Heart right ventricle (tissue), 16 donors: ENCODE results near the gene NDUFA8. TPM values are rescaled to one million over a fixed set of nuclear protein-coding genes. Genes with fewer than 3 reads are reported as not detected.

Experiments used
- ATAC-seq, 8 donors: fragments of 200-7000 bp; cut with Tn5 transposase; one replicate each; pipeline ENCODE4 v1.9.1; 2020; ENCODE audit warnings: mild to moderate bottlenecking in 8 of 8, moderate library complexity in 8 of 8, moderate number of reproducible peaks in 1 of 8
- DNase-seq, 2 donors: peaks; one replicate each; pipeline ENCODE4 v3.0.0-alpha.2; 2020
- H3K27ac ChIP-seq, 10 donors: fragments of 200-600 bp; sonication (generic) in 2 of 10; one replicate each; pipeline versions ENCODE4 v1.5.0 to v1.8.0; 2020 to 2022; ENCODE audit warnings: mild to moderate bottlenecking in 3 of 10
- H3K27me3 ChIP-seq, 7 donors: fragments of 200-600 bp; one replicate each; pipeline ENCODE4 v1.8.0; 2021 to 2022; ENCODE audit warnings: mild to moderate bottlenecking in 2 of 7
- H3K36me3 ChIP-seq, 9 donors: fragments of 200-600 bp; sonication (generic) in 1 of 9; one replicate each; pipeline versions ENCODE4 v1.5.0 to v1.8.0; 2020 to 2022; ENCODE audit warnings: mild to moderate bottlenecking in 2 of 9
- H3K4me1 ChIP-seq, 9 donors: fragments of 200-600 bp; sonication (generic) in 1 of 9; one replicate each; pipeline versions ENCODE4 v1.5.0 to v1.8.0; 2020 to 2022; ENCODE audit warnings: mild to moderate bottlenecking in 4 of 9
- H3K4me3 ChIP-seq, 10 donors: fragments of 200-600 bp; sonication (generic) in 2 of 10; one replicate each; pipeline versions ENCODE4 v1.5.0 to v1.8.0; 2020 to 2022; ENCODE audit warnings: mild to moderate bottlenecking in 7 of 10, moderate library complexity in 2 of 10
- H3K9me3 ChIP-seq, 11 donors: fragments of 200-600 bp in 10 of 11; sonication (generic) in 2 of 11; one replicate each; pipeline versions ENCODE4 v1.5.0 to v1.8.0; 2013 to 2022; ENCODE audit warnings: mild to moderate bottlenecking in 2 of 11, control low read depth in 1 of 11, moderate library complexity in 1 of 11
- CTCF ChIP-seq, 9 donors: fragments of 200-600 bp; sonication (generic) in 2 of 9; IDR thresholded peaks; one replicate each; pipeline versions ENCODE4 v1.5.0 to v1.8.0; 2021 to 2022; ENCODE audit warnings: antibody characterized with exemption in 9 of 9, mild to moderate bottlenecking in 5 of 9, moderate library complexity in 1 of 9
- WGBS, 2 donors: extraction: QIAGEN DNeasy Blood & Tissue Kit; methylation state at CpG; one replicate each; pipeline ENCODE4 v1.1.7; 2013; ENCODE audit warnings: inconsistent platforms in 1 of 2; 5-methylcytosine and 5-hydroxymethylcytosine counted together
- intact Hi-C, 10 donors: fragments of 100-400 bp; cut with DNase I; formaldehyde crosslinking; loops; one replicate each; pipeline versions ENCODE4 v1.11.1 to v1.14.2; 2022
- polyA plus RNA-seq, 2 donors: library from polyadenylated mRNA; stranded (reverse); fragments of 200-250 nt; gene quantifications; one replicate each; pipeline ENCODE4 v1.2.3, GENCODE V29; 2013
- total RNA-seq, 10 donors: library from RNA; stranded (reverse); fragmentation: NEBNext Ultra II Directional in 3 of 10; extraction: Animal tissue kit (Norgen Biotek cat#: 25700) in 3 of 10; gene quantifications; one replicate each; pipeline versions ENCODE4 v1.2.1 to v1.2.4, GENCODE V29; 2021 to 2023
- donor health status: Arrhythmogenic right ventricular cardiomyopathy.
- donor health status: ischemic (EF 13 %, LVEDD 7.1; RV severe dilation, severe dysfunction).
- donor health status: healthy with polysubstance abuse.
- donor health status: DM: no; HTN: yes; CAD: no.
- donor health status: DM: no; HTN: no; CAD: no.
- donor health status: ischemic (EF 25% LVEDD 6.9; RV normal size, moderate dysfunction).
- donor health status: ischemic (EF 25% LVEDD 5.7; RV mildly dilated, moderate dysfunction).
- donor health status: healthy.
- donor health status: DM: yes; HTN: yes; CAD: no.
- donor health status: Ischemic cardiomyopathy.
- donor health status: ischemic (EF 35%, LVEDD 5.7; RV mildly dilated, moderate dysfunction).
- donor health status: nonischemic (EF 11% LVEDD 7.7; RV severe dilation, severe dysfunction).
- donor health status: DM: yes; HTN: yes; CAD: no.
- donor health status: PGD.
- donor health status: ischemic (EF 29% LVEDD 5.4; RV normal size, mild dysfunction).
- donor health status: nonischemic (EF 23%, LVEDD 6.1; RV moderate dilation, normal function).

NDUFA8 gene
- total and polyA plus RNA-seq, 12 donors = 222 to 739 (median 313) TPM

GRCh38 chr9:122201641-122202040 lies 42.1 kb upstream of the NDUFA8 start:
- H3K27me3 ChIP-seq = peaks cover 0 to 14% (median 0%) of the 10 kb centered on the region in 7 donors
- H3K9me3 ChIP-seq = no peaks in the 10 kb centered on the region
- DNase-seq = no peak
- intact Hi-C loops = no loop called here
- TF ChIP-seq CTCF (IDR thresholded peaks at IDR 0.05) = no peak
- no peak overlapping the region for H3K4me3 ChIP-seq
- H3K27ac ChIP-seq = no peak overlapping the region
- peaks cover 0 to 13% (median 5%) of the 10 kb centered on the region in 9 donors for H3K4me1 ChIP-seq
- no peak for ATAC-seq
- 91 to 100% methylated on average over 1 of the region's 1 CpG for WGBS, 2 donors
- H3K36me3 ChIP-seq = peaks cover 0 to 5% (median 0%) of the 10 kb centered on the region in 9 donors

GRCh38 chr9:122200960-122201595 lies 41.5 kb upstream of the NDUFA8 start:
- H3K36me3 ChIP-seq = peaks cover 0 to 5% (median 0%) of the 10 kb centered on the region in 9 donors

GRCh38 chr9:122197882-122198281 lies 38.3 kb upstream of the NDUFA8 start:
- H3K4me3 ChIP-seq = no peak overlapping the region
- no peak overlapping the region for H3K27ac ChIP-seq
- peaks cover 0 to under 1% (median 0%) of the 10 kb centered on the region in 9 donors for H3K36me3 ChIP-seq
- no peak for TF ChIP-seq CTCF (IDR thresholded peaks at IDR 0.05)
- no peak for DNase-seq
- intact Hi-C loops = no loop called here
- H3K4me1 ChIP-seq = peaks cover 0 to 11% (median 0%) of the 10 kb centered on the region in 9 donors
- ATAC-seq = no peak
- peaks cover 0 to 21% (median 7%) of the 10 kb centered on the region in 7 donors for H3K27me3 ChIP-seq
- H3K9me3 ChIP-seq = no peaks in the 10 kb centered on the region
- WGBS, 2 donors = 75% methylated on average over 4 of the region's 4 CpGs

More at GRCh38 chr9:122200960-122201595, 41.5 kb upstream of the NDUFA8 start:
- TF ChIP-seq CTCF (IDR thresholded peaks at IDR 0.05) = no peak
- WGBS, 2 donors = 62 to 70% methylated on average over 7 of the region's 7 CpGs
- no peak overlapping the region for H3K4me3 ChIP-seq
- peaks cover 0 to 11% (median 1%) of the 10 kb centered on the region in 9 donors for H3K4me1 ChIP-seq
- H3K9me3 ChIP-seq = no peaks in the 10 kb centered on the region
- no peak overlapping the region for H3K27ac ChIP-seq
- peak in 6 of 8 donors; percentile 31 to 54 (median 48) for ATAC-seq
- H3K27me3 ChIP-seq = peaks cover 0 to 17% (median 1%) of the 10 kb centered on the region in 7 donors
- DNase-seq = no peak
- intact Hi-C loops = no loop called here

GRCh38 chr9:122197426-122197825 lies 37.8 kb upstream of the NDUFA8 start:
- ATAC-seq (no peak), DNase-seq (no peak)
- peaks cover 0 to 10% (median 0%) of the 10 kb centered on the region in 9 donors for H3K4me1 ChIP-seq
- intact Hi-C loops = no loop called here
- TF ChIP-seq CTCF (IDR thresholded peaks at IDR 0.05) = no peak
- H3K36me3 ChIP-seq = no peaks in the 10 kb centered on the region
- peaks cover 0 to 21% (median 7%) of the 10 kb centered on the region in 7 donors for H3K27me3 ChIP-seq
- H3K9me3 ChIP-seq = no peaks in the 10 kb centered on the region
- WGBS, 2 donors = 60 to 72% methylated on average over 7 of the region's 7 CpGs
- H3K4me3 ChIP-seq = no peak overlapping the region
- no peak overlapping the region for H3K27ac ChIP-seq
